NB4 (cell line): ENCODE data around the gene SH3BGRL2.

Experiments used
- CTCF ChIP-seq: IDR thresholded peaks from one replicate; pipeline ENCODE4 v1.5.1; 2012; ENCODE audit warnings: low read depth, low read length
- POLR2A ChIP-seq: IDR thresholded peaks from 2 replicates; pipeline ENCODE4 v1.6.1; 2011; ENCODE audit warnings: mild to moderate bottlenecking; ENCODE audit not compliant: insufficient read length; ENCODE audit errors: extremely low read depth

- TF ChIP-seq CTCF (no peak), POLR2A (no peak)
Observed at GRCh38 chr6:79719248-79719960, 88.3 kb downstream of the SH3BGRL2 start.
